ENCODE data around the gene BRSK1.

BRSK1 gene

GRCh38 chr19:55355213-55355821 is 71.5 kb downstream of the BRSK1 start:
- TF ChIP-seq CTCF (IDR thresholded peaks at IDR 0.05; ENCODE audit: low read depth, low read length, poor library complexity, severe bottlenecking) (no peak), EZH2phosphoT487 (IDR thresholded peaks at IDR 0.05; ENCODE audit: borderline replicate concordance, low read length) (no peak)
- peaks cover 11% of the 10 kb centered on the region for H3K4me1 ChIP-seq (ENCODE audit: control insufficient read depth, low read length)
- H3K4me3 ChIP-seq (ENCODE audit: low read length) = no peak overlapping the region
- no peaks in the 10 kb centered on the region for H3K79me2 ChIP-seq (ENCODE audit: control insufficient read depth, low read length)
- H3F3A ChIP-seq (ENCODE audit: control insufficient read depth, insufficient read depth) = no peaks in the 10 kb centered on the region
- H3K4me2 ChIP-seq (ENCODE audit: low read length) = no peak overlapping the region
- no peaks in the 10 kb centered on the region for H4K20me1 ChIP-seq (ENCODE audit: control insufficient read depth, insufficient read depth, low read depth, low read length)
- no peaks in the 10 kb centered on the region for H3K9me3 ChIP-seq (ENCODE audit: control insufficient read depth, insufficient read depth, low read length)
- peaks cover 43% of the 10 kb centered on the region for H3K27me3 ChIP-seq (ENCODE audit: control insufficient read depth, low read length)
- no peak overlapping the region for H3K27ac ChIP-seq (ENCODE audit: low read depth, low read length)
- H3K36me3 ChIP-seq (ENCODE audit: control insufficient read depth, low read length) = no peaks in the 10 kb centered on the region
- no peaks in the 10 kb centered on the region for H3K9me2 ChIP-seq (replicated peaks; ENCODE audit: control insufficient read depth, low read length)

GRCh38 chr19:55358493-55358892 is 74.7 kb downstream of the BRSK1 start:
- Histone ChIP-seq H3K4me2 (ENCODE audit: low read length) (no peak overlapping the region), H3K4me1 (ENCODE audit: control insufficient read depth, low read length) (peaks cover 8% of the 10 kb centered on the region), H3K79me2 (ENCODE audit: control insufficient read depth, low read length) (no peaks in the 10 kb centered on the region), H3K4me3 (ENCODE audit: low read length) (no peak overlapping the region), H3K27ac (ENCODE audit: low read depth, low read length) (no peak overlapping the region), H4K20me1 (ENCODE audit: control insufficient read depth, insufficient read depth, low read depth, low read length) (no peaks in the 10 kb centered on the region), H3K9me2 (replicated peaks; ENCODE audit: control insufficient read depth, low read length) (no peaks in the 10 kb centered on the region), H3K36me3 (ENCODE audit: control insufficient read depth, low read length) (no peaks in the 10 kb centered on the region), H3K27me3 (ENCODE audit: control insufficient read depth, low read length) (peaks cover 24% of the 10 kb centered on the region), H3K9me3 (ENCODE audit: control insufficient read depth, insufficient read depth, low read length) (no peaks in the 10 kb centered on the region), H3F3A (ENCODE audit: control insufficient read depth, insufficient read depth) (no peaks in the 10 kb centered on the region)
- TF ChIP-seq CTCF (IDR thresholded peaks at IDR 0.05; ENCODE audit: low read depth, low read length, poor library complexity, severe bottlenecking) (no peak), EZH2phosphoT487 (IDR thresholded peaks at IDR 0.05; ENCODE audit: borderline replicate concordance, low read length) (no peak)

- Histone ChIP-seq H3K36me3 (ENCODE audit: control insufficient read depth, low read length) (no peaks in the 10 kb centered on the region), H3K27me3 (ENCODE audit: control insufficient read depth, low read length) (peaks cover 20% of the 10 kb centered on the region), H3K27ac (ENCODE audit: low read depth, low read length) (no peak overlapping the region), H3K4me1 (ENCODE audit: control insufficient read depth, low read length) (peaks cover 4% of the 10 kb centered on the region), H3K9me3 (ENCODE audit: control insufficient read depth, insufficient read depth, low read length) (no peaks in the 10 kb centered on the region), H3K4me2 (ENCODE audit: low read length) (no peak overlapping the region), H3K4me3 (ENCODE audit: low read length) (no peak overlapping the region), H3K9me2 (replicated peaks; ENCODE audit: control insufficient read depth, low read length) (no peaks in the 10 kb centered on the region), H3K79me2 (ENCODE audit: control insufficient read depth, low read length) (no peaks in the 10 kb centered on the region), H3F3A (ENCODE audit: control insufficient read depth, insufficient read depth) (no peaks in the 10 kb centered on the region), H4K20me1 (ENCODE audit: control insufficient read depth, insufficient read depth, low read depth, low read length) (no peaks in the 10 kb centered on the region)
- TF ChIP-seq CTCF (IDR thresholded peaks at IDR 0.05; ENCODE audit: low read depth, low read length, poor library complexity, severe bottlenecking) (no peak), EZH2phosphoT487 (IDR thresholded peaks at IDR 0.05; ENCODE audit: borderline replicate concordance, low read length) (no peak)
Measured at GRCh38 chr19:55358943-55359908, 75.4 kb downstream of the BRSK1 start.

All from DOHH2 (cell line).